Choroid plexus epithelial cell (primary cell): ENCODE measurements around the gene UNK.

Source experiments
- DNase-seq: peaks from one replicate; pipeline ENCODE4 v3.0.0-alpha.2; 2010; ENCODE audit warnings: low read depth
- H3K4me3 ChIP-seq: 2 replicates; pipeline ENCODE4 v1.5.1; 2011; ENCODE audit warnings: low read depth, mild to moderate bottlenecking, control low read depth, low read length, moderate library complexity
- CTCF ChIP-seq: conservative IDR thresholded peaks from 2 replicates; pipeline ENCODE4 v1.5.1; 2011; ENCODE audit warnings: low read depth, mild to moderate bottlenecking, control low read depth, inconsistent platforms, low read length, moderate library complexity

The UNK gene

GRCh38 chr17:75750661-75751423 is 33.8 kb upstream of the UNK start:
- no peak for TF ChIP-seq CTCF
- DNase-seq: no peak
- no peak overlapping the region for H3K4me3 ChIP-seq

- H3K4me3 ChIP-seq: no peak overlapping the region
- no peak for DNase-seq
- no peak for TF ChIP-seq CTCF
Observed at GRCh38 chr17:75751676-75752404, 32.8 kb upstream of the UNK start.

- H3K4me3 ChIP-seq: no peak overlapping the region
- no peak for TF ChIP-seq CTCF
- no peak for DNase-seq
Observed at GRCh38 chr17:75752405-75752709, 32.2 kb upstream of the UNK start.

- TF ChIP-seq CTCF: no peak
- H3K4me3 ChIP-seq: peak overlapping the region; percentile 59
Observed at GRCh38 chr17:75752802-75753513, 31.6 kb upstream of the UNK start.

GRCh38 chr17:75753514-75754377 is 30.9 kb upstream of the UNK start:
- peak; percentile 45 for TF ChIP-seq CTCF
- peak overlapping the region; percentile 59 for H3K4me3 ChIP-seq
- DNase-seq: peak; percentile 71

More at GRCh38 chr17:75752802-75753513, 31.6 kb upstream of the UNK start:
- DNase-seq: no peak

- H3K4me3 ChIP-seq: no peak overlapping the region
- no peak for TF ChIP-seq CTCF
- no peak for DNase-seq
Observed at GRCh38 chr17:75754378-75755204, 30.0 kb upstream of the UNK start.
